ENCODE results near the gene ASCL5. TPM values are rescaled to one million over a fixed set of nuclear protein-coding genes. Genes with fewer than 3 reads are reported as not detected.

ASCL5 gene
- total RNA-seq, 1 experiment from 2014 or later, result 0.15 TPM

- Histone ChIP-seq H2BK5ac (ENCODE audit: insufficient read length, low read length) (no peak overlapping the region), H3K9ac (ENCODE audit: extremely low read depth, insufficient read length, low read length) (no peak overlapping the region), H3K27ac (ENCODE audit: insufficient read length, low read depth, low read length) (no peak overlapping the region), H3K4me2 (ENCODE audit: insufficient read depth, insufficient read length, low read length) (no peak overlapping the region), H4K5ac (ENCODE audit: insufficient read length, low read depth, low read length) (no peak overlapping the region), H2BK15ac (ENCODE audit: low read depth, low read length) (no peak overlapping the region), H2BK12ac (ENCODE audit: insufficient read length, low read depth, low read length) (no peak overlapping the region), H2BK20ac (ENCODE audit: low read depth, low read length, poor library complexity, severe bottlenecking) (no peak overlapping the region), H3K79me1 (ENCODE audit: insufficient read depth, low read depth, low read length, poor library complexity, severe bottlenecking) (no peaks in the 10 kb centered on the region), H2AK5ac (ENCODE audit: insufficient read length, low read length) (no peak overlapping the region), H3K4me1 (ENCODE audit: insufficient read depth, low read length) (peaks cover 4% of the 10 kb centered on the region; the same call in 1 of the 2 replicates), H2BK120ac (ENCODE audit: low read depth, low read length, poor library complexity, severe bottlenecking) (no peak overlapping the region), H4K8ac (replicated peaks; ENCODE audit: insufficient read length, low read depth, low read length) (no peak overlapping the region), H3K56ac (ENCODE audit: insufficient read length, low read depth, low read length) (no peak overlapping the region), H3K23me2 (ENCODE audit: insufficient read length, low read depth, low read length, poor library complexity, severe bottlenecking) (no peaks in the 10 kb centered on the region), H3K23ac (ENCODE audit: insufficient read length, low read depth, low read length) (no peak overlapping the region), H3K9me3 (ENCODE audit: control insufficient read depth, low read depth, low read length) (no peaks in the 10 kb centered on the region), H4K91ac (ENCODE audit: insufficient read length, low read depth, low read length) (no peak overlapping the region), H3K4ac (ENCODE audit: low read depth, low read length) (no peak overlapping the region), H3K79me2 (ENCODE audit: insufficient read depth, low read length) (no peaks in the 10 kb centered on the region), H2AFZ (ENCODE audit: low read length) (no peak overlapping the region), H3K27me3 (ENCODE audit: insufficient read depth, low read length) (no peaks in the 10 kb centered on the region), H3K18ac (ENCODE audit: insufficient read length, low read depth, low read length) (no peak overlapping the region), H3T11ph (ENCODE audit: low read length) (no peak overlapping the region), H4K20me1 (ENCODE audit: control insufficient read depth, insufficient read depth, insufficient read length) (peaks cover 2% of the 10 kb centered on the region), H3K14ac (ENCODE audit: insufficient read depth, low read length) (no peak overlapping the region)
- peaks cover 8 to 18% (median 9%) of the 10 kb centered on the region in 3 experiments; a peak in 5 of 7 replicates for H3K36me3 Mint-ChIP-seq (ENCODE audit: insufficient read depth in 1 of 3, low read depth in 3 of 3)
- WGBS (ENCODE audit: extremely low coverage, insufficient read length, low lambda C conversion rate), result no CpG with 5 or more reads among the region's 3 CpGs
- TF ChIP-seq CTCF (conservative IDR thresholded peaks at IDR 0.05), result no peak
- DNase-seq, result no peak
- H3K27me3 Mint-ChIP-seq (ENCODE audit: low read depth), result peaks cover 5% of the 10 kb centered on the region; the same call in 1 of the 2 replicates
- no peaks in the 10 kb centered on the region for H3K9me3 Mint-ChIP-seq
- no peak overlapping the region for H3K27ac Mint-ChIP-seq
- H3K4me3 Mint-ChIP-seq, result no peak overlapping the region
- peaks cover 20 to 23% of the 10 kb centered on the region in 2 experiments for H3K4me1 Mint-ChIP-seq
Measured at GRCh38 chr1:201156346-201156745, 29.4 kb upstream of the ASCL5 start.
